NCI-H1417 treated with DMSO at 0.1 percent for 48 hours (cell line): Measurements from ENCODE around the gene ZIM2.
"Not testable (repeated sequence)": the region's sequence is repeated elsewhere in the genome, so short reads cannot be mapped to it uniquely, and the experiment has no call there.

Experiments used
- DNase-seq: peaks from one replicate; lab custom pipeline; 2025; lab: John Stamatoyannopoulos, UW

The ZIM2 gene

DNA sequence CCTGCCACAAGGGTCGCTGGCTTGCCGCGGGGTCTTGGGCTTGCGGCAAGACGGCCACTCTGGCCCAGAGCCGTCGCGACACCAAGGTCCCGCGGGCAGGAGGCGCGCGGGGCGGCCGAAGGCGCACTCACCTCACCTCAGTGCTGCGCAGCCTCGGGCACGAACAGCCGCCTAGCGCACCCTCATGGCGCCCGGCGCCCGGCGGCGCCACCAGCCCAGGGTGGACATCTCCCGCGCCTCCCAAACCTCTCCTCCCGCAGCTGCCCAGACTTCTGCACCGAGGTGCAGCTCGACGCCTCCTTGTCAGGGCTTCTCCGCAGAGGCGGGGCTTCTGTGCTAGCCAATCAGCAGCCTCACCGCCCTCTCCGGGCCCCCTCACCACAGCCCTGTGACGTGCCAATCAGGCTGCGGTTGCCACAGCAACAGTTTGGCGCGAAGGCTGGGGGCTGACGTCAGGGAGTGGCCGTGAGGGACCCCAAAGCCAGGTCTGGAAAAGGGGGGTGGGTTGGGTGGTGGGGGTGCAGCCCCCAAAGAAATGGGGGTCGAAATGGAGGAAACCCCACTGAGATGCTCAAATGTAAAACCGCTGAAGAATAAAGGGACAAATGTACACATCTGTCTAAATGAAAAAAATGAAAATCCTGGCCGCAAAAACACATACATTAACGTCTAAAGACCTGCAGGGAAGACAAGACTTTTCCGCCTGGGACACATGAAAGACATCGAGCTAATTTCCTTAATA, at the start of gene ZIM2, which contains the start of gene PEG3:
Gene ZIM2 (minus strand): TSS at position 276 of the 742 bp plus-strand sequence. CDS start 16,449 bp downstream, outside the sequence.
Gene PEG3 (minus strand): TSS at position 276 of the 742 bp plus-strand sequence. CDS start 16,071 bp downstream, outside the sequence.
- DNase-seq = no peak

GRCh38 chr19:56885173-56885985, 44.9 kb upstream of the ZIM2 start:
- no peak for DNase-seq

- DNase-seq = no peak
These were observed 43.9 kb upstream of the ZIM2 start for GRCh38 chr19:56884441-56884840.

GRCh38 chr19:56880592-56881190, 40.2 kb upstream of the ZIM2 start:
- DNase-seq = no peak

DNA sequence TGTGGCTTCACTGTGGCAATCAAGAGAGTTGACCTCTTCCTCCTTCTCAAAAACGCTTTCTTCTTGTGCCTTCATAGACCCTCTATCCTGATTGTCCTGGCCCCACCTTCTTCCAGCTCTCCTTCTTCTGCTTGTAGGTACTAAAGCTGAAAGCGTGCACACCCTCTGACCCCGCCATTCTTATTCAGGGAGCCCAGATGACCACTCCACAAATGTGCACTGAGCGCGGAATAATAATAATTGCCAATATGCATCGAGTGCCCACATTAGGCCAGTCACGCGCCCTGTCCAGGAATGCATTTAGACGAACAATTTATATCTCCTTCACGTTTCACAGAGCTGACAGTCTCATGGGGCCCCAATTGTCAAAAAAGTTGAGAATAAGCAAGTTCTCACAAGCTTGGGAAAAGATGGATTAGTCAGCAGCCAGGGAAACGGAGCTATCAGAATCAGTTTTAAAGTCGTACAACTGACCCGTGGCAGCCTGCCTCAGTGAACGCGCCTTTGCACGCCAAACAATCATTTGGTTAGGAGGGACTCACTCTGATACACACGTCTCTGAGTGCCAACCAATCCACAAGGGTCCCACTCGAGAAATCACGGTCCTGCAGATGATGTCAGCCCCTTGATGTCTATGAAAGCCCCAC, 36.7 kb upstream of the ZIM2 start:
- DNase-seq = no peak

DNA sequence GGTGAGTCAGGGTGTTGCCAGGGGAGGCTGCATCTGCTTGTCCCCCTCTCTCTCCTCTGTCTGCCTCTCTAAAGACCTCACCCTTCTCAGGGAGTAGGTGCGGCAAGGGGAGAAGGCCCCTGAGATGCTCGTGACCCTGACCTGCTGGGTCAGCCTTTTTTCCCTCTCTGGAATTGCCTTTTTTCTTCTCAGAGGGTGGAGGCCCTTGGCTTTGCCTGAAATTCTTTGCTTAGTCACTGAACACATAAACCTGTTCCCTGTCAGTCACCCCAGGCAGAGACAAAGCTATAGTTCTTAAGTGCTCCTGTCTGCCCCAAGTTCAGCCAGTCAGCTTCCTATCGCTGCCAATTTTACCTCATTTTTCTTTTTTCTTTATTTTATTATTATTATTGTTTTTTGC, 35.2 kb upstream of the ZIM2 start:
- DNase-seq = no peak

DNA sequence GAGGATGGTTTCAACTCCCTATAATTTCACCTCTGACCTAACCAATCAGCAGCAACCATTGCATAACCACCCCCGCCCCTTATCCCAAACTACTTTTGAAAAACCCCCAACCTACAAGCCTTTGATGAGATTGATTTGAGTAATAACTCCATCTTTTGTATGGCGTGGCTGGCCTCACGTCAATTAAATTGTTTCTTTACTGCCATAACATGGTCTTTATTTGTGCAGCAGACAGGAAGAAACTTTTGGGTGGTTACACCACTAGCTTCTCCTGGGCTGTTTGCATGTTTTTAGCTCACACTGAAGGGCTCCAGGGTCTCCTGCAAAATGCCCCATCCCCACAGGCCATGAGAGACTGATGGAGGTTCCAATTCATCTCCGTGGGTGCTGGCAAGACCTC, 34.0 kb upstream of the ZIM2 start:
- no peak for DNase-seq

DNA sequence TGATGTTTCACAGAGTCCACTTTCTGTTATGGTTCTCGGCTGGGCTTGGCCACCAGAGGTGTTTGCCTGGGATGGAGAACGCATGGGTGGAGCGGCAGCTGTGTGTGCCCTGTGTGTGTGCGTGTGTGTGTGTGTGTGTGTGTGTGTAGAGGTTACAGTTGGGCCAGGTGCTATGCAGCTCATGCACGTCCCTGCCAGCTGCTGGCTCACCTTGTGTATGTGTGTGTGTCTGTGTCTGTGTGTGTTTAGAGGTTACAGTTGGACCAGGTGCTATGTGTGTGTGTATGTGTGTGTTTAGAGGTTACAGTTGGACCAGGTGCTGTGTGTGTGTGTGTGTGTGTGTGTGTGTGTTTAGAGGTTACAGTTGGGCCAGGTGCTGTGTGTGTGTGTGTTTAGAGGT, 33.0 kb upstream of the ZIM2 start:
- DNase-seq = no peak

GRCh38 chr19:56869886-56870285, 29.4 kb upstream of the ZIM2 start:
- no peak for DNase-seq

- no peak for DNase-seq
These were observed 27.9 kb upstream of the ZIM2 start for GRCh38 chr19:56868446-56868845.

GRCh38 chr19:56866538-56866937, 26.0 kb upstream of the ZIM2 start:
- DNase-seq = no peak

DNA sequence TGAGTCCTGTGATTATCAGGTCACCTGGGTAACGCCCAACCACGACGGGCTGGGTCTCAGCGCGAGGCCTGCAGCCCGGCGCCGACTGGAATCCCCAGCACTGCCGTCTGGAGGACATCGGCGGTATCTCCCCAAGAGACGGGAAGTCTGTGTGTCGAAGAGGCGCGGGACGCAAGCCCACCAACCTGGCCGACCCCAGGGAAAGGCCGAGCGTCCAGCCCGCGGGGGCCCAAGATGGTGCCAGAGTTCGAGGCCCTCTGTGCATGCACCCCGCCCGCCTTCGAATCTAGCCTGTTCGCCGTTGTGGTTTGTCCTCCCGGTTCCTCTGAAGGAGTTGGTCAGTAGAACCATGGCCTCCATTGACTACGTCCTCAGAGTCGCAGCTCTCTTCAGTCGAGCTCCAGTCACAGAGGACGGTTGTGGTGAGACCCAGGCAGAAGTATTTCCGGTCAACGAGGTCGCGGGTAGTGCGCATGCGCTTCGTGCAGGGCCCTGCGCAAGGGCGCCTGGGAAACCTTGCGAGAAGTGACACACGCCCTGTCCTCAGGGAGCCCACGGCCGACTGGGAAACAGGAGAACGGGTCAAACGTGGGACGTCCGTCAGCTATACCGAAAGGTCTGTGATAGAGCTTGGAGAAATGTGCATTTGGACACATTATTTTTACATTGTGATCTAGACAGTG, 24.1 kb upstream of the ZIM2 start:
- DNase-seq = no peak

DNA sequence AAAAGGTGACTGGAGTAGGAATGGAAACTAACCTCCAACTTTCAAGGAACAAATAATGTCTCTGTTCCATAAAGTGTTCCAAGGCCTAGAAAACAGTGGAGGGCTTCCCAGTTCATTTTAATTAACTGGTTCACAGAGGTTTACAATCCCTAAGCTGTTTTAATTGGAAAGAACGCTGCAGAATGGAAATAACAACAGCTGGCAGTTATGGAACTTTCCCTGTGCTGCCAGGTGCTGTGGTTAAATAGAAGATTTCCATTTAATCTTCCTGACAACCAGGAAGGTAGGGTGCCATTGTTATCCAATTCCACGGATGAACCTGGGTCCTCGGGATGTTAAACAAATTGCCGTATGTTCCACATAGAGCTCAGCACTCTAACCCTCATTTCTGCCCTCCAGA, 22.2 kb upstream of the ZIM2 start:
- DNase-seq = no peak

- not testable (repeated sequence) for DNase-seq
These were observed 19.9 kb upstream of the ZIM2 start for GRCh38 chr19:56860409-56860808.

- no peak for DNase-seq
These were observed 17.5 kb upstream of the ZIM2 start for GRCh38 chr19:56858026-56858425.

DNA sequence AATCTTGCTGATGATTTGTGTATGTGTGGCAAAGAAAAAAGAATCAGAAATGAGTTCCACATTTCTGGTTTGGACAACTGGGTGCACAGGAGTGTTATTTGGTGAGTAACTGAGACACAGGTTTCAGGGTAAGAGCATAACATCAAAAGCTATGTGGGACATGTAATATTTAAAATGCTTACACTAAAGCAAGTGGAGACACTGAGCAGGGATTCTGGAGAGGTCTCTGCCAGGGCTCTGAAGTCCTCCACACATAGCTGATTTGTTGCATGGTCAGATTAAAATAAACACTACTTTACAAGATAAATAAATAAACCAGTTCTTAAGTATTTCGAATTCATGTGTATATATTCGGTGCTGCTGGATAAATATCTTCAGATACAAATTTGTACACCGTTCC, 16.3 kb upstream of the ZIM2 start:
- no peak for DNase-seq

DNA sequence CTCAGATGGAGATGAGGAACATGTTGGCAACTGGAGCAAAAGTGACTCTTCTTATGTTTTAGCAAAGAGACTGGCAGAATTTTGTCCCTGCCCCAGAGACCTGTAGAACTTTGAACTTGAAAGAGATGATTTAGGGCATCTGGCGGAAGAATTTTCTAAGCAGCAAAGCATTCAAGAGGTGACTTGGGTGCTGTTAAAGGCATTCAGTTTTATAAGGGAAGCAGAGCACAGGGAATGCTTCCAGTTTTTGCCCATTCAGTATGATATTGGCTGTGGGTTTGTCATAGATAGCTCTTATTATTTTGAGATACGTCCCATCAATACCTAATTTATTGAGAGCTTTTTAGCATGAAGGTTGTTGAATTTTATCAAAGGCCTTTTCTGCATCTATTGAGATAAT, 11.8 kb upstream of the ZIM2 start:
- DNase-seq = not testable (repeated sequence)

GRCh38 chr19:56848166-56848565, 7.6 kb upstream of the ZIM2 start:
- no peak for DNase-seq

GRCh38 chr19:56842412-56842811, 1.9 kb upstream of the ZIM2 start:
- DNase-seq = no peak

GRCh38 chr19:56841193-56841543, 642 bp upstream of the ZIM2 start:
- no peak for DNase-seq

- DNase-seq = no peak
These were observed 675 bp downstream of the ZIM2 start for GRCh38 chr19:56839652-56840450.
